ENCODE results near the gene LTF. TPM values are rescaled to one million over a fixed set of nuclear protein-coding genes. Genes with fewer than 3 reads are reported as not detected.

Gene LTF
- total and polyA plus RNA-seq, 2 of the 13 experiments (the other 11 are each of a cell fraction or from before 2014, with no cell fraction given), result not detected

DNA sequence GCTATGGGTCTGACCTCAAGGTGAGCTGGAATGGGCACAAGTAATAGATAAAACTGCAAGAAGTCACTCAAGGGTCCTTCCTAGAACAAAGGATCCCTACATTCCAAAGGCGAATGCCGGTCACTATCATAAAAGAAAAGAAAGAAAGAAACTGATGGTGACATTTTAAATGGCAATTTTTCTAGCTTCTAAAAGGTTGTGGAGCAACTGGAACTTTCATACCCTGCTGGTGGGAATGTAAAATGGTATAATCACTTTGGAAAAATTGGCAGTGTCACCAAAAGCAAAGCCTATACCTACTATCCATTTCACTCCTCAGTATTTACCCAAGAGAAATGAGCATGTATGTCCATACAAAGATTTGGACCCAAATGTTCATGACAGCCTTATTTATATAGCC lies 53.4 kb downstream of the LTF start:
- ChIA-PET CTCF (ENCODE audit: low intra/inter-chr PET ratio, low total read pairs) (no interaction called here), POLR2A (no interaction called here)
- no peak overlapping the region for H3K4me3 ChIP-seq (replicated peaks in 1 of 3; ENCODE audit: insufficient read depth in 1 of 3, low read depth in 2 of 3, low read length in 3 of 3)
- no peak for DNase-seq (ENCODE audit: low spot score)
- H3K9me3 ChIP-seq (ENCODE audit: low read length), result no peaks in the 10 kb centered on the region
- H2AFZ ChIP-seq (ENCODE audit: low read length), result no peak overlapping the region
- no peak overlapping the region for H3K27ac ChIP-seq (ENCODE audit: extremely low read length, insufficient read depth, low read length)
- H3K4me1 ChIP-seq (ENCODE audit: insufficient read depth, low read length), result no peaks in the 10 kb centered on the region
- no peak for FAIRE-seq
- H3K36me3 ChIP-seq (replicated peaks in 1 of 2; ENCODE audit: control insufficient read depth in 1 of 2, insufficient read depth in 2 of 2, low read length in 2 of 2), result no peaks in the 10 kb centered on the region
- BruUV-seq (replicated peaks), result no TSS peak
- H4K20me1 ChIP-seq (ENCODE audit: insufficient read depth, low read length), result no peaks in the 10 kb centered on the region
- intact Hi-C loops (cut with micrococcal nuclease; ENCODE audit: unreplicated experiment) (no loop called here), in situ Hi-C loops (cut with HindIII; ENCODE audit: extremely low pct_ligation_motif_present, low pct_unique_long_range_greater_than_20kb) (no loop called here)
- no peak overlapping the region for H3K9ac ChIP-seq (ENCODE audit: insufficient read depth, low read depth, low read length)
- H3K27me3 ChIP-seq (ENCODE audit: control insufficient read depth in 1 of 2, insufficient read depth in 2 of 2, low read length in 2 of 2), result peaks cover 4% of the 10 kb centered on the region in 2 experiments; a peak in 2 of 5 replicates
- ATAC-seq, result no peak
- no peaks in the 10 kb centered on the region for H3K79me2 ChIP-seq (ENCODE audit: insufficient read depth, low read length)
- 75% methylated on average over 2 of the region's 2 CpGs for WGBS (ENCODE audit: low lambda C conversion rate)
- TF ChIP-seq, protein P1, sequence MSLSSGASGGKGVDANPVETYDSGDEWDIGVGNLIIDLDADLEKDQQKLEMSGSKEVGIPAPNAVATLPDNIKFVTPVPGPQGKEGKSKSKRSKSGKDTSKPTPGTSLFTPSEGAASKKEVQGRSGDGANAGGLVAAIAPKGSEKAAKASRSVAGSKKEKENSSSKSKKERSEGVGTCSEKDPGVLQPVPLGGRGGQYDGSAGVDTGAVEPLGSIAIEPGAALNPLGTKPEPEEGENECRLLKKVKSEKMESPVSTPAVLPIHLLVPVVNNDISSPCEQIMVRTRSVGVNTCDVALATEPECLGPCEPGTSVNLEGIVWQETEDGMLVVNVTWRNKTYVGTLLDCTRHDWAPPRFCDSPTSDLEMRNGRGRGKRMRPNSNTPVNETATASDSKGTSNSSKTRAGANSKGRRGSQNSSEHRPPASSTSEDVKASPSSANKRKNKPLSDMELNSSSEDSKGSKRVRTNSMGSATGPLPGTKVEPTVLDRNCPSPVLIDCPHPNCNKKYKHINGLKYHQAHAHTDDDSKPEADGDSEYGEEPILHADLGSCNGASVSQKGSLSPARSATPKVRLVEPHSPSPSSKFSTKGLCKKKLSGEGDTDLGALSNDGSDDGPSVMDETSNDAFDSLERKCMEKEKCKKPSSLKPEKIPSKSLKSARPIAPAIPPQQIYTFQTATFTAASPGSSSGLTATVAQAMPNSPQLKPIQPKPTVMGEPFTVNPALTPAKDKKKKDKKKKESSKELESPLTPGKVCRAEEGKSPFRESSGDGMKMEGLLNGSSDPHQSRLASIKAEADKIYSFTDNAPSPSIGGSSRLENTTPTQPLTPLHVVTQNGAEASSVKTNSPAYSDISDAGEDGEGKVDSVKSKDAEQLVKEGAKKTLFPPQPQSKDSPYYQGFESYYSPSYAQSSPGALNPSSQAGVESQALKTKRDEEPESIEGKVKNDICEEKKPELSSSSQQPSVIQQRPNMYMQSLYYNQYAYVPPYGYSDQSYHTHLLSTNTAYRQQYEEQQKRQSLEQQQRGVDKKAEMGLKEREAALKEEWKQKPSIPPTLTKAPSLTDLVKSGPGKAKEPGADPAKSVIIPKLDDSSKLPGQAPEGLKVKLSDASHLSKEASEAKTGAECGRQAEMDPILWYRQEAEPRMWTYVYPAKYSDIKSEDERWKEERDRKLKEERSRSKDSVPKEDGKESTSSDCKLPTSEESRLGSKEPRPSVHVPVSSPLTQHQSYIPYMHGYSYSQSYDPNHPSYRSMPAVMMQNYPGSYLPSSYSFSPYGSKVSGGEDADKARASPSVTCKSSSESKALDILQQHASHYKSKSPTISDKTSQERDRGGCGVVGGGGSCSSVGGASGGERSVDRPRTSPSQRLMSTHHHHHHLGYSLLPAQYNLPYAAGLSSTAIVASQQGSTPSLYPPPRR (CRISPR knock-in tag; IDR thresholded peaks at IDR 0.05; ENCODE audit: borderline replicate concordance), result no peak
- no peak for TF ChIP-seq ZNF879 (CRISPR knock-in tag; IDR thresholded peaks at IDR 0.05)
- H3K4me2 ChIP-seq (ENCODE audit: low read depth, low read length), result no peak overlapping the region

DNA sequence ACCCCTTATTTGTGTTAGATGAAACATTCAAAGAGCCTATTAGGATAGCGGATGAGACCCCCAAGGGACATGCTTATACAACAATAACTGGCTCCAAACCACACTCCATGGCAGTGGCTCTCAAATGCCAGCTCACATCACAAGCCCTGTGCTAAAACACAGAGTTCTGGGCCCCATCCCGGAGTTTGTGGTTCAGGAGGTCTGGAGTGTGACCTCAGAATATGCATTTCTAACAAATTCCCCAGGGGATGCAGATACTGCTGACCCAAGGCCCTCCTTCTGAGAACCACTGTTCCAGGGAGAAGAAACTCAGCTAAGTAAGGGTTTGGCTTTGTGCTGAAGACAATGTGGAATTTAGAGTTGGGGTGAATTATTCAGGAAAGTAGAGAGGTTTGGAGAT lies 54.0 kb downstream of the LTF start:
- peaks cover 4 to 5% of the 10 kb centered on the region in 2 experiments; a peak in 2 of 5 replicates for H3K27me3 ChIP-seq (ENCODE audit: control insufficient read depth in 1 of 2, insufficient read depth in 2 of 2, low read length in 2 of 2)
- WGBS (ENCODE audit: low lambda C conversion rate), result 40% methylated on average over 2 of the region's 2 CpGs
- H3K27ac ChIP-seq (ENCODE audit: extremely low read length, insufficient read depth, low read length), result no peak overlapping the region
- DNase-seq (ENCODE audit: low spot score) (no peak), ATAC-seq (no peak), FAIRE-seq (no peak)
- ChIA-PET POLR2A (no interaction called here), CTCF (ENCODE audit: low intra/inter-chr PET ratio, low total read pairs) (no interaction called here)
- no peaks in the 10 kb centered on the region for H3K9me3 ChIP-seq (ENCODE audit: low read length)
- in situ Hi-C loops (cut with HindIII; ENCODE audit: extremely low pct_ligation_motif_present, low pct_unique_long_range_greater_than_20kb) (no loop called here), intact Hi-C loops (cut with micrococcal nuclease; ENCODE audit: unreplicated experiment) (no loop called here)
- H3K4me3 ChIP-seq (replicated peaks in 1 of 3; ENCODE audit: insufficient read depth in 1 of 3, low read depth in 2 of 3, low read length in 3 of 3), result no peak overlapping the region
- no peaks in the 10 kb centered on the region for H4K20me1 ChIP-seq (ENCODE audit: insufficient read depth, low read length)
- H2AFZ ChIP-seq (ENCODE audit: low read length), result no peak overlapping the region
- no peak overlapping the region for H3K9ac ChIP-seq (ENCODE audit: insufficient read depth, low read depth, low read length)
- no peaks in the 10 kb centered on the region for H3K79me2 ChIP-seq (ENCODE audit: insufficient read depth, low read length)
- H3K4me2 ChIP-seq (ENCODE audit: low read depth, low read length), result no peak overlapping the region
- H3K36me3 ChIP-seq (replicated peaks in 1 of 2; ENCODE audit: control insufficient read depth in 1 of 2, insufficient read depth in 2 of 2, low read length in 2 of 2), result no peaks in the 10 kb centered on the region
- no peaks in the 10 kb centered on the region for H3K4me1 ChIP-seq (ENCODE audit: insufficient read depth, low read length)
- no TSS peak for BruUV-seq (replicated peaks)
- no peak for TF ChIP-seq MIER3 (CRISPR knock-in tag; IDR thresholded peaks at IDR 0.05; ENCODE audit: borderline replicate concordance)
- TF ChIP-seq, protein P2, sequence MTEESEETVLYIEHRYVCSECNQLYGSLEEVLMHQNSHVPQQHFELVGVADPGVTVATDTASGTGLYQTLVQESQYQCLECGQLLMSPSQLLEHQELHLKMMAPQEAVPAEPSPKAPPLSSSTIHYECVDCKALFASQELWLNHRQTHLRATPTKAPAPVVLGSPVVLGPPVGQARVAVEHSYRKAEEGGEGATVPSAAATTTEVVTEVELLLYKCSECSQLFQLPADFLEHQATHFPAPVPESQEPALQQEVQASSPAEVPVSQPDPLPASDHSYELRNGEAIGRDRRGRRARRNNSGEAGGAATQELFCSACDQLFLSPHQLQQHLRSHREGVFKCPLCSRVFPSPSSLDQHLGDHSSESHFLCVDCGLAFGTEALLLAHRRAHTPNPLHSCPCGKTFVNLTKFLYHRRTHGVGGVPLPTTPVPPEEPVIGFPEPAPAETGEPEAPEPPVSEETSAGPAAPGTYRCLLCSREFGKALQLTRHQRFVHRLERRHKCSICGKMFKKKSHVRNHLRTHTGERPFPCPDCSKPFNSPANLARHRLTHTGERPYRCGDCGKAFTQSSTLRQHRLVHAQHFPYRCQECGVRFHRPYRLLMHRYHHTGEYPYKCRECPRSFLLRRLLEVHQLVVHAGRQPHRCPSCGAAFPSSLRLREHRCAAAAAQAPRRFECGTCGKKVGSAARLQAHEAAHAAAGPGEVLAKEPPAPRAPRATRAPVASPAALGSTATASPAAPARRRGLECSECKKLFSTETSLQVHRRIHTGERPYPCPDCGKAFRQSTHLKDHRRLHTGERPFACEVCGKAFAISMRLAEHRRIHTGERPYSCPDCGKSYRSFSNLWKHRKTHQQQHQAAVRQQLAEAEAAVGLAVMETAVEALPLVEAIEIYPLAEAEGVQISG (CRISPR knock-in tag; IDR thresholded peaks at IDR 0.05), result no peak
- TF ChIP-seq GPN1 (CRISPR knock-in tag; IDR thresholded peaks at IDR 0.05; ENCODE audit: borderline replicate concordance), result no peak
- TF ChIP-seq, protein P3, sequence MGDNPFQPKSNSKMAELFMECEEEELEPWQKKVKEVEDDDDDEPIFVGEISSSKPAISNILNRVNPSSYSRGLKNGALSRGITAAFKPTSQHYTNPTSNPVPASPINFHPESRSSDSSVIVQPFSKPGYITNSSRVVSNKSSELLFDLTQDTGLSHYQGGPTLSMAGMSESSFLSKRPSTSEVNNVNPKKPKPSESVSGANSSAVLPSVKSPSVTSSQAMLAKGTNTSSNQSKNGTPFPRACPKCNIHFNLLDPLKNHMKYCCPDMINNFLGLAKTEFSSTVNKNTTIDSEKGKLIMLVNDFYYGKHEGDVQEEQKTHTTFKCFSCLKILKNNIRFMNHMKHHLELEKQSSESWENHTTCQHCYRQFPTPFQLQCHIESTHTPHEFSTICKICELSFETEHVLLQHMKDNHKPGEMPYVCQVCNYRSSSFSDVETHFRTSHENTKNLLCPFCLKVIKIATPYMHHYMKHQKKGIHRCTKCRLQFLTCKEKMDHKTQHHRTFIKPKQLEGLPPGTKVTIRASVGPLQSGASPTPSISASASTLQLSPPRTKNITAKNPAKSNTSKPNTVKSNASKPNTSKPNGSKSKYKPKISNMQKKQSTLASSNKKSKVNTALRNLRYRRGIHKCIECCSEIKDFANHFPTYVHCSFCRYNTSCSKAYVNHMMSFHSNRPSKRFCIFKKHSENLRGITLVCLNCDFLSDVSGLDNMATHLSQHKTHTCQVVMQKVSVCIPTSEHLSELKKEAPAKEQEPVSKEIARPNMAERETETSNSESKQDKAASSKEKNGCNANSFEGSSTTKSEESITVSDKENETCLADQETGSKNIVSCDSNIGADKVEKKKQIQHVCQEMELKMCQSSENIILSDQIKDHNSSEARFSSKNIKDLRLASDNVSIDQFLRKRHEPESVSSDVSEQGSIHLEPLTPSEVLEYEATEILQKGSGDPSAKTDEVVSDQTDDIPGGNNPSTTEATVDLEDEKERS (CRISPR knock-in tag; IDR thresholded peaks at IDR 0.05), result no peak
- no peak for TF ChIP-seq PRPF4 (IDR thresholded peaks at IDR 0.05; ENCODE audit: low read depth, low read length, poor library complexity, severe bottlenecking)

All from HepG2 (cell line).